ENCODE data around the gene DRAM1. TPM values are rescaled to one million over a fixed set of nuclear protein-coding genes. Genes with fewer than 3 reads are reported as not detected.

Gene DRAM1

DNA sequence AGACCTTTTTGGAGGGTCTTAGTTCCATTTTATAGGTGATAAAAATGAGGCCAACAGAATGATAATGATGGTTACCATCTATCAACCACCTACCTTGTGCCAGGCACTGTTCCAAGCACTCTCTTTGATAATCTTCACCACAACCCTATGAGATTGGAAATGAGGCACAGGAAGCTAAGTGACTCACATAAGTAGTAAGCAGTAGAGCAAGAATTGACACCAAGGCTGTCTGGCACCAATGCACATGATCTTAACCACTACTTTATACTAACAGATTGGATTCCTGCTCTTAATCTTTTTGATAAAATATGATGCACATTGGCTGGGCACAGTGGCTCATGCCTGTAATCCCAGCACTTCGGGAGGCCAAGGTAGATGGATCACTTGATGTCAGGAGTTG lies 91.4 kb downstream of the DRAM1 start:
- H2AK5ac ChIP-seq (ENCODE audit: low read length): no peak overlapping the region
- H4K5ac ChIP-seq (ENCODE audit: low read length): no peak overlapping the region
- no peak overlapping the region for H3K4me2 ChIP-seq (ENCODE audit: low read length)
- no peak overlapping the region for H3K4me3 ChIP-seq (ENCODE audit: low read length)
- no CpG with 5 or more reads among the region's 1 CpG for WGBS (ENCODE audit: extremely low coverage, insufficient coverage, low lambda C conversion rate)
- no peak overlapping the region for H2BK15ac ChIP-seq (replicated peaks; ENCODE audit: low read depth)
- no peak overlapping the region for H3K9ac ChIP-seq (ENCODE audit: low read length)
- no peaks in the 10 kb centered on the region for H3K79me2 ChIP-seq (ENCODE audit: control insufficient read depth, insufficient read depth, low read length)
- no peak overlapping the region for H3K4ac ChIP-seq (ENCODE audit: low read depth, low read length)
- H3K4me1 ChIP-seq (ENCODE audit: control insufficient read depth, low read depth, low read length): no peaks in the 10 kb centered on the region
- no peaks in the 10 kb centered on the region for H3K36me3 ChIP-seq (ENCODE audit: control insufficient read depth, insufficient read depth, low read length)
- H2BK5ac ChIP-seq (ENCODE audit: low read length): no peak overlapping the region
- H3K23ac ChIP-seq (ENCODE audit: low read length): no peak overlapping the region
- H3K56ac ChIP-seq (ENCODE audit: low read length): no peak overlapping the region
- H3K79me1 ChIP-seq (ENCODE audit: low read length): no peaks in the 10 kb centered on the region
- H2BK120ac ChIP-seq (ENCODE audit: low read depth, low read length): no peak overlapping the region
- H4K8ac ChIP-seq (ENCODE audit: low read depth, low read length): no peak overlapping the region
- DNase-seq: no peak
- no peak overlapping the region for H3K27ac ChIP-seq (ENCODE audit: low read depth, low read length)
- no peak overlapping the region for H3K18ac ChIP-seq (ENCODE audit: low read length)
- no peaks in the 10 kb centered on the region for H3K27me3 ChIP-seq (ENCODE audit: insufficient read depth, low read length, poor library complexity)

Small RNA genes within 50 kb of the gene (small RNA-seq; reads per million reads assigned to genes)
- gene RNA5SP369 (ENCODE audit: insufficient read depth) (not detected), gene RNU6-1183P (ENCODE audit: insufficient read depth) (not detected)
